ENCODE data around the gene ARL5C.
"Not testable (repeated sequence)": the region's sequence is repeated elsewhere in the genome, so short reads cannot be mapped to it uniquely, and the experiment has no call there.

Gene ARL5C

DNA sequence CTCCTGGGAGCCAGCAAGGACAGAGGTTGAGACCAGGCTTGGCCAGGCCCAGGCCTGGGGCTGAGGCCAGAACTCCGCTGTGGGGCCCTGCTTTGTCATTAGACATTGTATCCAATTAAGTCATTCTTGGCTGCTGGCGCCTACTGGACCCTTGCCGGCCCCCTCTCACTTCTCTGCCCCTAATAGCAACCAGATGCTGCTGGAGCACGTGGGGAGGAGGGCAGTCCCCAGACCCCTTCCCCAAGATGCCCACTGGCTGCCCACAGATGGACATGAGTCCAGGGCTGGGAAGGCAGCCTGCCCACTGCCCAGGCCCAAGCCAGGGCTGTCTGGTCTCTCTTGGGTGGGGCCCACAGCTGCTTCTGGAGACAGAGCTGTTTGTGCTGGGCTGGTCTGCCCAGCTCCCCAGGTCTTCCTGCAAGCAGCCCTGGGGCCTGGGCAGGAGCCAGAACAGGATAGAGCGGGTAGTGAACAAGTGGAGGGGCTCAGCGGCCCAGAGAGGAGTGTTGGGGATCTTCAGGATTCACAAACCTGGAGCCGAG, 22.3 kb downstream of the ARL5C start:
- no peak for DNase-seq
- no peak for ATAC-seq

DNA sequence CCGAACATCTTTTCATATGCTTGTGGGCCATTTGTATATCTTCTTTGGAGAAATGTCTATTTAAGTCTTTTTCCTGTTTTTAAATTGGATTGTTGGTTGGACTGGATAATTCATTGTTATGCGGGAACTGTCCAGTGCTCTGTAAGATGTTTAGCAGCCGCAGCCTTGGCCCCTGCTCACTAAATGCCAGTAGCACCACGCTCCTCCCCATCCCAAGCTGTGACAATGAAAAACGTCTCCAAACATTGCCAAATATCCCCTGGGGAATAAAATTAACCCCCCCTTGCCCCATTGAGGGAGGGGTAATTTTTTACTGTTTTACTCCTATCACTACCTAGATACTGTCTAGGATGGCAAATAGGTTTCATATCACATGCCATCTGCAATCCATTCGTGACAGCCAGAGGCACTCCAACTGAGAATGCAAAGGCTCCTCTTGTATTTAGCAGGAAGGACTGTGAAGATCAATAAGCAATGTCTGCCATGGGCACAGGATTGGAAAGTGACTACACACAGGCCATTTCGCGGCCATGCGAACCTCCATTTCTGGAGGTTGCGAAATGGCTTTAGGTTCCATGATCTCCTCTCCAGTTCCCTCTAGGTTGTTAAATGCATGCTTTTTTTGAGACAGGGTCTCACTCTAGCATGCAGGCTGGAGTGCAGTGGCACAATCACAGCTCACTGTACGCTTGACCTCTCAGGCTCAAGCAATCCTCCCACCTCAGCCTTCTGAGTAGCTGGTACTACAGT, 23.9 kb downstream of the ARL5C start:
- H3K4me3 Mint-ChIP-seq = no peak overlapping the region
- H3K9me3 Mint-ChIP-seq = peaks cover 0 to 6% of the 10 kb centered on the region in 2 donors
- ATAC-seq (no peak), DNase-seq (no peak)
- no peak overlapping the region for H3K27ac Mint-ChIP-seq
- no peaks in the 10 kb centered on the region for H3K4me1 Mint-ChIP-seq
- H3K27me3 Mint-ChIP-seq = no peaks in the 10 kb centered on the region

More for the DNA sequence above, 22.3 kb downstream of the ARL5C start:
- Mint-ChIP-seq H3K27ac (no peak overlapping the region), H3K9me3 (peaks cover 0 to 6% of the 10 kb centered on the region in 2 donors), H3K27me3 (no peaks in the 10 kb centered on the region), H3K4me3 (no peak overlapping the region), H3K4me1 (no peaks in the 10 kb centered on the region)

DNA sequence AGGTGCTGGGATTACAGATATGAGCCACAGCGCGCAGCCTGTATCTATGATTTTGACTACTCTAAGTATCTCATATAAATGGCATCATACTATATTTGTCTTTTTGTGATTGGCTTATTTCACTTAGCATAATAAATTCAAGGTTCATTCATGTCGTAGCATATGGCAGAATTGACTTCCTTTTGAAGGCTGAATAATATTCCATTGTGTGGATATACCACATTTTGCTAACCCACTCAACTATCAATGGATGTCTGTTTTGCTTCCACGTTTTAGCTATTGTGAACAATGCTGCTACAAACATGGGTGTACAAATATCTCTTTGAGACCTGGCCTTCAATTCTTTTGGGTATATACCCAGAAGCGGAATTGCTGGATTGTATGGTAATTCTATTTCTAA, 24.7 kb downstream of the ARL5C start:
- no peak for ATAC-seq
- peaks cover 0 to 6% of the 10 kb centered on the region in 2 donors for H3K9me3 Mint-ChIP-seq

DNA sequence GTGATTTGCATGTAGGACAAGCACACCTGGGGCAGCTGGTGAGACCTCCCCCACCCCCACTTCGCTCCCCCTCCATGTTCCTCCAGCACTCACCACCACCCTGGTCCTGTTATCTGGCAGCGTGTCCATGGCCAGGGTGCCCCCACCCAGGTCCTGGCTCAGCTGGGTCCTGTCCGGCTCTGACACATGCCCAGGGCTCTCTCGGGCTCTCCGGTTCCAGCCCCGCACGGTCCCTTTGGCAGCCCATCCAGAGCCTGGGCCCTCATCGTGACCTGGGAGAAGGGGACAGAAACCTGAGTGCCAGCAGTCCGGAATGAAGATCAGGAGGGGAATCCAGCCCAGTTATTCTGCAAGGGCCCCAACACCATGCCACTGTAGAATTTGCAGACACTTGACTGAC, 26.4 kb downstream of the ARL5C start:
- H3K27me3 Mint-ChIP-seq = no peaks in the 10 kb centered on the region
- no peak overlapping the region for H3K4me3 Mint-ChIP-seq
- no peak overlapping the region for H3K27ac Mint-ChIP-seq
- ATAC-seq = no peak
- no peak for DNase-seq
- no peaks in the 10 kb centered on the region for H3K4me1 Mint-ChIP-seq
- peaks cover 0 to 6% of the 10 kb centered on the region in 2 donors for H3K9me3 Mint-ChIP-seq

More for the DNA sequence above, 24.7 kb downstream of the ARL5C start:
- no peak for DNase-seq
- Mint-ChIP-seq H3K4me1 (no peaks in the 10 kb centered on the region), H3K27ac (no peak overlapping the region), H3K4me3 (no peak overlapping the region), H3K27me3 (no peaks in the 10 kb centered on the region)

DNA sequence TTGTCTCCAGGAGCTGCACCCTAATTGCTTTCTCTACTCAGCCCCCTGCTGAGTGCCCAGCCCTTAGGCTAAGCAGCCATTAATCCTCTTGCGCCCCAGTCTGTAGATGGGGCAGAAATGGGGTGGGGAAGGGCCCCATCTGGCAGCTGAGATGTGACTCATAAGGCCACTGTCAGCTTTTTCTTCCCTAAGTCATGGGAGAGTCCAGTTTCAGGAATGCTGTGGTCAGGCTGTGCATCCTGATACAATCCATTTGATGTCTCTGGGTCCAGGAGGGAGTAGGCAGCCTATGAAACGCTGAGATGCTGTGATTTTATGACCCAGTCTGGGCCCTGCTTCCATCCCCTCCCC, 26.8 kb downstream of the ARL5C start:
- no peak overlapping the region for H3K27ac Mint-ChIP-seq
- no peaks in the 10 kb centered on the region for H3K27me3 Mint-ChIP-seq
- no peaks in the 10 kb centered on the region for H3K4me1 Mint-ChIP-seq
- no peak overlapping the region for H3K4me3 Mint-ChIP-seq
- ATAC-seq (no peak), DNase-seq (no peak)
- H3K9me3 Mint-ChIP-seq = peaks cover 0 to 6% of the 10 kb centered on the region in 2 donors

DNA sequence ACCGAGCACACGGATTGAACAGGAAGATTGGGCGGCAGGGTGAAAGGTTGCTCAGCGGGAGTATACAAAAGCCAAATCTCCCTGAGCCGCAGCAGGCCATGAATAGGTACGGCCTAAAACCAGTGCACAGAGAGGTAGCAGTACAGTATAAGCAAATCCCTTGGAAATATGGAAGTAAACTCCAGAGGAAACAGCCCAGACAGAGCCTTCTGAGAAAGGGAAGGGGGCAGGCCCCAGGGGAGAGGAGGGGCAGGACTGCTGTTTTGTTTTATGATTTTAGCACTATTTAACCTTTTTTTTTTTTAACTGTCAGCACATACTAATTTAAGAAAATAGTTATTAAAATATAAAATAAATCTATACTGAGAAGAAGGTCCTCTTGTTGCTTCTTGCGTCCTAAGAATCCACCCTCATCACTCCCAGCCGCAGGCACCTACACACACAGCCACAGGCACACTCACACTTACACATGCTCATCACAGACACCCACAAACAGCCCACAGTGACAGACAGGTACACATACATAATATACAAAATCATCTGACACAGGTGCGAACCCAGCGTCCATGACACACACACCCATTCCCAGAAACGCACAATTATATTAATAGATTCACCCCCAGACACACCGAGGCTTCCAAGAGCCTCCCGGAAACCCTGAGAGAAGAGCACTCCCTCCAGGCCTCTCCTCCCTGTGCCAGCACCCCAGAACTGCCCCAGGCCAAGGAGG, 27.4 kb downstream of the ARL5C start:
- no peaks in the 10 kb centered on the region for H3K27me3 Mint-ChIP-seq
- peak overlapping the region in 1 of 2 donors; percentile 83 for H3K27ac Mint-ChIP-seq
- H3K4me1 Mint-ChIP-seq = no peaks in the 10 kb centered on the region

DNA sequence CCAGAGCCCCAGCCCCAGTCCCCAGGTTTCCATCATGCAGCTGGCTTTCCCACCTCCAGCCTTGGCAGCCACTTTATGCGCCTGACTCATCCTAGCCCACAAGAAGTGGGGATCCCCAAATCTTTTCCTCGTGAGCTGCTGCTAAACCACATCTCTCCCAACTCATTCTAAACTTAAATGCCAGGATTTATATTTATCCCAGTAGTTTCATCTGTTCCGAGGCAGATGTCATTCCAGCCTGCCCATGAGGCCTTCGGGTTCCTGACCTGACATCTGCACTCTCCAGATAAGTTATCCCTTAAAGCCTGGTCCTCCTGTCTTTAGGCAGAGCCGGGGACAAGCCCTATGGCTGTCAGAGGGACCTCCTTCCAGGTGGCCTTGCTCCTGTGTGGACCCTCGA, 31.1 kb downstream of the ARL5C start:
- H3K27ac Mint-ChIP-seq = no peak overlapping the region
- no peak for ATAC-seq
- H3K9me3 Mint-ChIP-seq = no peaks in the 10 kb centered on the region
- H3K4me3 Mint-ChIP-seq = no peak overlapping the region
- no peaks in the 10 kb centered on the region for H3K27me3 Mint-ChIP-seq
- DNase-seq = no peak
- H3K4me1 Mint-ChIP-seq = no peaks in the 10 kb centered on the region

More for the DNA sequence above, 27.4 kb downstream of the ARL5C start:
- ATAC-seq (no peak), DNase-seq (no peak)
- peaks cover 0 to 6% of the 10 kb centered on the region in 2 donors for H3K9me3 Mint-ChIP-seq
- no peak overlapping the region for H3K4me3 Mint-ChIP-seq

DNA sequence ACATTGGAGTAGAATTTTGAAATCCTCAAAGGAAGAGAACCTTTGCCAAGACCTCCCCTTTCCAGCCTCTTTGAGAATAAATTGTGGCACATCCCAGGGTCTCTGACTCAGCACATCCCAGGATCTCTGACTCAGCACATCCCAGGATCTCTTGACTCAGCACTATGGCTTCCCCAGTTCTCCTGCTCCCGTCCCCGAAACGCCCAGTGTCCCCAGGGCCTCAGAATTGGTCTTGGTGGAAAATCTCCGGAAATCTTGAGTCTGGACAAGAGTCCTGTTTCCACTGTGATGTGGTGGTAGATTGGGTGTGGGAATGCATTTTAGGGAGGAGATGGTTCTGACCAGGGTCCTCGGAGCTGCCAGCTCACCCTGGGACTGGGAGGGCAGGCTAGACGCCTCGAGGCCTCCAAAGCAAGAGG, 33.8 kb downstream of the ARL5C start:
- Mint-ChIP-seq H3K4me1 (no peaks in the 10 kb centered on the region), H3K9me3 (no peaks in the 10 kb centered on the region), H3K27ac (peak overlapping the region in 1 of 2 donors; percentile 20), H3K27me3 (no peaks in the 10 kb centered on the region), H3K4me3 (no peak overlapping the region)
- no peak for ATAC-seq
- DNase-seq = no peak

DNA sequence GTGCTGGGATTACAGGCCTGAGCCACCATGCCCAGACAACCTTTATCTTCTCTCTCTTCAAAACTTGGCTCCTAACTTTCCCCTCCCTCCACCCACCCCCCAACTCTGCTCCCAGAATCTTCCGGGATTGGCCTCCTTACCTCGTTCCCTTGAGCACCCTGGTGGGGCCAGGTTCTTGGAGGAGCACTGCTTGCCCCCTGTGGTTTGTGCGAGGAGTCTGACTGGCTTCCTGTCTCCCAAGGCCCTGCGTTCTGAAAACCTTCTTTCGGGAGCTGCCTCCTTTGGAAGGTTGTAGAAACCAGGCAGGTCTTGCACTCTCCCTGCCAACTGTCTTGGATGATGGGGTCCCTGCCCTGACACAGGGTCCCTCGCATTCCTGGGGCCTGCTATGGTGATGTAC, 34.3 kb downstream of the ARL5C start:
- no peaks in the 10 kb centered on the region for H3K4me1 Mint-ChIP-seq
- no peak overlapping the region for H3K27ac Mint-ChIP-seq
- H3K4me3 Mint-ChIP-seq = no peak overlapping the region
- DNase-seq (no peak), ATAC-seq (no peak)
- no peaks in the 10 kb centered on the region for H3K9me3 Mint-ChIP-seq
- H3K27me3 Mint-ChIP-seq = no peaks in the 10 kb centered on the region

DNA sequence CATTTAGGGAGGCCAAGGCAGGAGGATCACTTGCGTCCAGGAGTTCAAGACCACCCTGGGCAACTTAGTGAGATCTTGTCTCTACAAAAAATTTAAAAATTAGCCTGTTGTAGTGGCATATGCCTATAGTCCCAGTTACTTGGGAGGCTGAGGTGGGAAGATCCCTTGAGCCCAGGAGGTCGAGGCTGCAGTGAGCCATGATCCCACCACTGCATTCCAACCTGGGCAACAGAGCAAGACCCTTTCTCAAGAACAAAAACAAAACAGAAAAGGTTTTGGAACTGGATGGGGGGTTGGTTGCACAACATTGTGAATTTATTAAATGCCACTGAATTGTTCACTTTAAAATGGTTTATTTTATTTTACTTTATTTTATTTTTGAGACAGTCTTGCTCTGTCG, 35.8 kb downstream of the ARL5C start:
- DNase-seq (no peak), ATAC-seq (no peak)
- H3K4me1 Mint-ChIP-seq = no peaks in the 10 kb centered on the region
- H3K4me3 Mint-ChIP-seq = no peak overlapping the region
- H3K27me3 Mint-ChIP-seq = no peaks in the 10 kb centered on the region
- no peaks in the 10 kb centered on the region for H3K9me3 Mint-ChIP-seq
- H3K27ac Mint-ChIP-seq = no peak overlapping the region

DNA sequence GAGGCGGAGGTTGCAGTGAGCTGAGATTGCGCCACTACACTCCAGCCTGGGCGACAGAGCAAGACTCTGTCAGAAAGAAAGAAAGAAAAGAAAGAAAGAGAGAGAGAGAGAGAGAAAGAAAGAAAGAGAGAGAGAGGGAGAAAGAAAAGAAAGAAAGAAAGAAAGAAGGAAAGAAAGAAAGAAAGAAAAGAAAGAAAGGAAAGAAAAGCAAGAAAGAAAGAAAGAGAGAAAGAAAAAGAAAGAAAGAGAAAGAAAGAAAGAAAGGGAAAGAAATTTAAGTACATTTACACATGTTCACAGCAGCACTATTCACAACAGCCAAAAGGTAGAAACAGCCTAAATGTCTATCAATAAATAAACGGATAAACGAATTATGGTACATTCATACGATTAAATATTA, 36.4 kb downstream of the ARL5C start:
- H3K9me3 Mint-ChIP-seq, H3K4me3 Mint-ChIP-seq, ATAC-seq, DNase-seq, H3K27me3 Mint-ChIP-seq, H3K4me1 Mint-ChIP-seq: not testable (repeated sequence)
- peak overlapping the region in 1 of 2 donors; percentile 33 for H3K27ac Mint-ChIP-seq

DNA sequence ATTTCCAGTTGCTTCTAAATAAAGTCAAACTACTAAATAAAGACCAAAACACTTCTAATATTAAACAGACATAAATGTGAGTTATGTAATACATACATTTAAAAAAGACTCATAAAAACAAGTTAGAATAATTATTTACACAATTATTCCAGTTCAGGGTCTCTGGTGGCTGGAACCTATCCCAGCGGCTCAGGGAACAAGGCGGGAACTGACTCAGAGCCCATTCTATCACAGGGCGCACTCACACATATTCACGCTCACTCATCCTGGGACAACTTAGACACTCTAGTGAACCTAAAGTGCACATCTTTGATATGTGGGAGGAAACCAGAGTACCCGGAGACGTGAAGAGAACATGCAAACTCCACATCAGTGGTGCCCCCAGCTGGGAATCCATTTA, 39.5 kb downstream of the ARL5C start:
- H3K4me1 Mint-ChIP-seq = no peaks in the 10 kb centered on the region
- no peak overlapping the region for H3K27ac Mint-ChIP-seq
- H3K4me3 Mint-ChIP-seq = no peak overlapping the region
- H3K9me3 Mint-ChIP-seq = no peaks in the 10 kb centered on the region
- no peaks in the 10 kb centered on the region for H3K27me3 Mint-ChIP-seq
- ATAC-seq (no peak), DNase-seq (no peak)

DNA sequence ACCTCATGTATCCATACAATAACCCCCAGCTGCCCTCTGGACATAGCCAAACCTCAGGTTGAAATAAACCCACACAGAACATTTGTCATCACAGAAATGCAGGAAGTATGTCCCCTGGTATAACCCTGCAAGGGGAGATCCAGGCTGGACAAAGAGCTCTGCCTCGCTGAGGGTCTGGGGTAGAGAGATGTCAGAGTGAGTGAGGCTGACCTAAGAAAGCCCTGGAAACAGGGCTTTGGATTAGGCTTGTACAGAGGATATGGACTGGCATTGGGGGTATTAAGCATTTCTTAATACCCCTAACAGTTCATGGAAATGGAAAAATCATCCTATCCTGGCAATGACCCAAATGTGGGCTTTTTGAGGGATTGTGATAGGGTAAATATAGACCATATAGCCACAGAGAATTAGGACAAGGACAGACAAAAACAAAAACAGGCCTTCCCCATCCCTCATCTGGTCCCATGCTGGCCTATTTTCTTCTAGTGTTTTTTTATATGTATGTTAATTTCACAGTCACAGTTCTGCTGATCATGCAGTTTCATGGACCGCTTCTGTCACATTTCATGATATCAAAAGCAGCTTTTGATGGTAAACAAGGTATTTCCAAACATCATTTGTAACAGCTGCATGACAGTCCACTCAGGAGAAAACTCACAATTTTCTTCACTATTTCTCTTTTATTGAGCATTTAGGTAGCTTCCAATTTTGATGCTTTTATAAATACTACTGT, 40.7 kb downstream of the ARL5C start:
- H3K4me1 Mint-ChIP-seq = no peaks in the 10 kb centered on the region
- H3K9me3 Mint-ChIP-seq = no peaks in the 10 kb centered on the region
- no peak overlapping the region for H3K4me3 Mint-ChIP-seq
- ATAC-seq (no peak), DNase-seq (no peak)
- H3K27ac Mint-ChIP-seq = no peak overlapping the region
- no peaks in the 10 kb centered on the region for H3K27me3 Mint-ChIP-seq

DNA sequence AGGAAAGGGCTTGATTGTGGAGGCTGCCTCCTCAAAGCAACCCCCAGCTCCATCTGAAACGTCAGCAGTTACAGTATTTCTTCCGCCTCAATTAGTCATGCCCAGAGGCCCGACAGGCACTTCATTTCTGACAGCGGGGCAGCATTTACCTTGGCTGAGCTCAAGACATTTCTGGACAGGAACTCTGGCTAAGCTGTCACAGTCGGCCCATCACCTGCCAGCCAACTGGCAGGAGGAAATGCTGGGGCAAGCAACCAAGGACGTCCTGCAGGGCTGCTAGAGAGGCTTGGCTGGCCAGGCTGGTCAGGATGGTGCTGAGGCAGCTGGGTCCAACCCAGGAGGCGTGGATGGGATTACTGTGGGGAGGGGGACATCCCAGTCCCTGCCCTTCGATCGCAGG, 42.3 kb downstream of the ARL5C start:
- Mint-ChIP-seq H3K27ac (no peak overlapping the region), H3K4me1 (peaks cover 3% of the 10 kb centered on the region), H3K9me3 (no peaks in the 10 kb centered on the region)

DNA sequence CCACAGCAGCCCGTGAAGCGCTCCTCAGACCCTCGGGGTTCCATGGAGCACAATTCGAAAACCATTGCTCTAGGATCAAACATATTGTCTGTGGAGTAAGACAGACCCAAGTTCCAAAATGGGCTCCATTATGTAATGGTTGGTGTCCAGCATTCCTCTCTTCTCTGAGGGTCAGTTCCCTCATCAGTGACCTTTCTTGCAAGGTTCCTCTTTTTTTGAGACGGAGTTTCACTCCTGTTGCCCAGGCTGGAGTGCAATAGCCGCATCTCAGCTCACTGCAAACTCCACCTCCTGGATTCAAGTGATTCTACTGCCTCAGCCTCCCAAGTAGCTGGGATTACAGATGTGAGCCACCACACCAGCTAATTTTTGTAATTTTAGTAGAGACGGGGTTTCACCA, 43.0 kb downstream of the ARL5C start:
- H3K9me3 Mint-ChIP-seq = no peaks in the 10 kb centered on the region

More for the DNA sequence above, 42.3 kb downstream of the ARL5C start:
- DNase-seq = no peak
- H3K27me3 Mint-ChIP-seq = no peaks in the 10 kb centered on the region
- no peak overlapping the region for H3K4me3 Mint-ChIP-seq
- no peak for ATAC-seq

DNA sequence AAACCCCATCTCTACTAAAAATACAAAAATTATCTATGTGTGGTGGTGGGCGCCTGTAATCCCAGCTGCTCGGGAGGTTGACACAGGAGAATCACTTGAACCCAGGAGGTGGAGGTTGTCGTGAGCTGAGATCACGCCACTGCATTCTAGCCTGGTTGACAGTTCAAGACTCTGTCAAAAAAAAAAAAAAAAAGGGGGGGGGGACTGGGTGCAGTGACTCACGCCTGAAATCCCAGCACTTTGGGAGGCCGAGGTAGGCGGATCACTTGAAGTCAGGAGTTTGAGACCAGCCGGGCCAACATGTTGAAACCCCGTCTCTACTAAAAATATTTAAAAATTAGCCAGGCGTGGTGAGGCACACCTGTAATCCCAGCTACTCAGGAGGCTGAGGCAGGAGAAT, 44.0 kb downstream of the ARL5C start:
- ATAC-seq, H3K4me3 Mint-ChIP-seq, H3K27ac Mint-ChIP-seq, H3K27me3 Mint-ChIP-seq, H3K9me3 Mint-ChIP-seq, DNase-seq: not testable (repeated sequence)
- H3K4me1 Mint-ChIP-seq = peaks cover 10% of the 10 kb centered on the region

More for the DNA sequence above, 43.0 kb downstream of the ARL5C start:
- Mint-ChIP-seq H3K27ac (peak overlapping the region in 1 of 2 donors; percentile 67), H3K4me3 (no peak overlapping the region), H3K27me3 (no peaks in the 10 kb centered on the region), H3K4me1 (peaks cover 10% of the 10 kb centered on the region)
- no peak for ATAC-seq
- no peak for DNase-seq

Measured in stimulated activated naive CD8-positive, alpha-beta T cell treated with anti-CD3 and anti-CD28 coated beads, Interleukin-15, amount 100 ng/mL, for 72 hours (primary cell).